HEK293T (cell line): ENCODE data around the gene MGAT4B.

Source experiments
- ARNT ChIP-seq: fragments of 450-650 bp; IDR thresholded peaks from 2 replicates; pipeline ENCODE4 v1.6.1; 2017; ENCODE audit warnings: mild to moderate bottlenecking
- BHLHE40 ChIP-seq: fragments of 450-650 bp; IDR thresholded peaks from 2 replicates; pipeline ENCODE4 v1.6.1; 2016; ENCODE audit warnings: mild to moderate bottlenecking, moderate library complexity, borderline replicate concordance
- CTBP1 ChIP-seq: fragments of 450-650 bp; IDR thresholded peaks from 2 replicates; pipeline ENCODE4 v1.6.1; 2016; ENCODE audit warnings: borderline replicate concordance
- ELF4 ChIP-seq: fragments of 450-650 bp; IDR thresholded peaks from 2 replicates; pipeline ENCODE4 v1.6.1; 2017; ENCODE audit warnings: antibody characterized with exemption
- FOXA1 ChIP-seq: fragments of 450-650 bp; IDR thresholded peaks from 2 replicates; pipeline ENCODE4 v1.6.1; 2016; ENCODE audit warnings: mild to moderate bottlenecking
- FOXK2 ChIP-seq: fragments of 450-650 bp; IDR thresholded peaks from 2 replicates; pipeline ENCODE4 v1.6.1; 2016; ENCODE audit warnings: mild to moderate bottlenecking
- FOXM1 ChIP-seq: fragments of 450-650 bp; IDR thresholded peaks from 2 replicates; pipeline ENCODE4 v1.6.1; 2017; ENCODE audit warnings: mild to moderate bottlenecking, borderline replicate concordance
- HDGF ChIP-seq: fragments of 450-650 bp; IDR thresholded peaks from 2 replicates; pipeline ENCODE4 v1.6.1; 2017; ENCODE audit warnings: antibody characterized with exemption, borderline replicate concordance
- NFRKB ChIP-seq: fragments of 450-650 bp; IDR thresholded peaks from 2 replicates; pipeline ENCODE4 v1.6.1; 2016; ENCODE audit warnings: mild to moderate bottlenecking, moderate library complexity
- SP1 ChIP-seq: fragments of 450-650 bp; IDR thresholded peaks from 2 replicates; pipeline ENCODE4 v1.6.1; 2017
- SUZ12 ChIP-seq: fragments of 450-650 bp; IDR thresholded peaks from 2 replicates; pipeline ENCODE4 v1.6.1; 2016; ENCODE audit warnings: mild to moderate bottlenecking
- ZNF384 ChIP-seq: fragments of 450-650 bp; IDR thresholded peaks from 2 replicates; pipeline ENCODE4 v1.6.1; 2016

DNA sequence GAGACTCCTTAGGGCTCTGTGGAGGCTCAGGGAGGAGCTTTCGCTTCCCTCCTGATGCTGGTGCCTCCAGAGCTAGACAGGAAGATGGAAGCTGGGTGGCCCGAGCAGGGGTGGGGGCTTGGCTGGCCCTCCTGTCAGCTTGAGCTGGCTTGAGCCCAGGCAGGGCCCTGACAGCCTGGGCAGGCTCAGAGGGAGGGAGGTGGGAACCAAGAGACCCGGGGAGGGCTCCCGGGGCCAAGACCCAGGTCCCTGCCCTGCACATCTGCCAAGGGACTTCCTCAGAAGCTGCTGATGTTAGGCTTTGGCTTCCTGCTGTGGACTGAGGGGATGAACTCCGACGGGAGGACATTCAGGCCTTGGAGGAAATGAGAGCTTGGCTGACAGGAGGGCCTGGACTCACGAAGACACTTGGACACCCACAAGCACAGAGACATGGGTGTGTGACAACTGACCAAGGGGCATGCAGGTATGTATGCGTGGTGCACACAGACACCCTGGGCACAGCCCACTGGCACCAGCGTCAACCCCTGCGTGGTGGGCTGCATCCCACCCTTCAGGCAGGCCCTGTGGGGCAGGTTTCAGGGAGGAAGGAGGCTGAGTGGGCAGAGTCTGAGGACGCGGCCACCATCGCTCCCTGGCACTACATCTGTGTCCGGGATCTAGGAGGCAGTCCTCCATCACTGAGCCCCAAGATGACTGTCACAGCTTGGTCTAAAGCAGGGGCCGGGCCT, 14.6 kb downstream of the MGAT4B start:
- TF ChIP-seq FOXM1 (no peak), SP1 (no peak), ELF4 (no peak), BHLHE40 (no peak), CTBP1 (no peak), HDGF (no peak), FOXA1 (no peak), FOXK2 (no peak), NFRKB (no peak), ARNT (no peak), ZNF384 (no peak), SUZ12 (no peak)
